HCT116 (cell line): ENCODE results near the gene SIX4.

Experiments
- CEBPB ChIP-seq: IDR thresholded peaks from 2 replicates; pipeline ENCODE4 v1.6.1; 2012; ENCODE audit warnings: low read depth
- CTCF ChIP-seq, 3 experiments: fragments of 200-600 bp in 1 of 3; sonication (generic) in 1 of 3; IDR thresholded peaks in 2 of 3; conservative IDR thresholded peaks in 1 of 3; 2 replicates each; pipeline ENCODE4 v1.5.1; 2012 to 2017; ENCODE audit warnings: low read depth in 2 of 3, low read length in 2 of 3, antibody characterized with exemption in 1 of 3, borderline replicate concordance in 1 of 3, control low read depth in 1 of 3, mild to moderate bottlenecking in 1 of 3, mixed read lengths in 1 of 3, mixed run types in 1 of 3, moderate library complexity in 1 of 3; ENCODE audit not compliant: insufficient read depth in 1 of 3
- EGR1 ChIP-seq: IDR thresholded peaks from 2 replicates; pipeline ENCODE4 v1.6.1; 2012; ENCODE audit warnings: low read depth
- EZH2phosphoT487 ChIP-seq: fragments of 200-600 bp; IDR thresholded peaks from 2 replicates; pipeline ENCODE4 v1.6.1; 2018; ENCODE audit warnings: antibody characterized with exemption, borderline replicate concordance
- MAX ChIP-seq: IDR thresholded peaks from 2 replicates; pipeline ENCODE4 v1.6.1; 2012
- POLR2A ChIP-seq: IDR thresholded peaks from 2 replicates; pipeline ENCODE4 v1.7.0; 2011; ENCODE audit warnings: borderline replicate concordance; ENCODE audit not compliant: insufficient read depth, insufficient read length; ENCODE audit errors: extremely low read depth
- POLR2AphosphoS5 ChIP-seq: IDR thresholded peaks from 2 replicates; pipeline ENCODE4 v1.6.1; 2011; ENCODE audit warnings: mild to moderate bottlenecking, low read depth, low read length, moderate library complexity

- TF ChIP-seq EZH2phosphoT487: no peak
- TF ChIP-seq CTCF (IDR thresholded peaks at IDR 0.05 in 2 of 3, conservative IDR thresholded peaks at IDR 0.05 in 1 of 3; ENCODE audit: borderline replicate concordance in 1 of 3, insufficient read depth in 1 of 3, low read depth in 2 of 3, low read length in 2 of 3): no peak
- TF ChIP-seq EGR1: peak; percentile 34; the same call in 1 of the 2 replicates
- no peak for TF ChIP-seq POLR2AphosphoS5
- TF ChIP-seq POLR2A: no peak
- no peak for TF ChIP-seq CEBPB
- peak; percentile 37 for TF ChIP-seq MAX
These were observed 1.6 kb downstream of the SIX4 start for GRCh38 chr14:60722357-60723115.
